Measurements from ENCODE around the gene MSH4.
"Not testable (repeated sequence)": the region's sequence is repeated elsewhere in the genome, so short reads cannot be mapped to it uniquely, and the experiment has no call there.

The MSH4 gene

GRCh38 chr1:75796376-75797272, at the start of gene MSH4:
Gene MSH4 (plus strand): TSS chr1:75796882. CDS start chr1:75796986, 104 bp downstream.
- peaks cover 44% of the 10 kb centered on the region for H3K36me3 Mint-ChIP-seq
- no peak for DNase-seq
- H3K4me3 Mint-ChIP-seq, result no peak within 1 kb of the TSS
- H3K9me3 Mint-ChIP-seq, result no peaks in the 10 kb centered on the region
- H3K27me3 Mint-ChIP-seq, result no peaks in the 10 kb centered on the region
- peaks cover 8% of the 10 kb centered on the region for H3K4me1 Mint-ChIP-seq
- H3K27ac Mint-ChIP-seq, result no peak within 1 kb of the TSS
- CTCF ChIA-PET, result interaction anchor here (0.6 kb wide), 1 partner anchor 27 kb away, joined by 3 read pairs; no protein-coding TSS in a partner anchor

DNA sequence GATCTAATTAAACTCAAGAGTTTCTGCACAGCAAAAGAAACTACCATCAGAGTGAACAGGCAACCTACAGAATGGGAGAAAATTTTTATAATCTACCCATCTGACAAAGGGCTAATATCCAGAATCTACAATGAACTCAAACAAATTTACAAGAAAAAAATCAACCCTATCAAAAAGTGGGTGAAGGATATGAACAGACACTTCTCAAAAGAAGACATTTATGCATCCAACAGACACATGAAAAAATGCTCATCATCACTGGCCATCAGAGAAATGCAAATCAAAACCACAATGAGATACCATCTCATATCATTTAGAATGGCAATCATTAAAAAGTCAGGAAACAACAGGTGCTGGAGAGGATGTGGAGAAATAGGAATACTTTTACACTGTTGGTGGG, 39.5 kb upstream of the MSH4 start:
- H3K27ac Mint-ChIP-seq, CTCF ChIA-PET, H3K4me1 Mint-ChIP-seq, H3K4me3 Mint-ChIP-seq, DNase-seq, H3K27me3 Mint-ChIP-seq: not testable (repeated sequence)
- H3K9me3 Mint-ChIP-seq, result peaks cover 19% of the 10 kb centered on the region
- H3K36me3 Mint-ChIP-seq, result peaks cover 58% of the 10 kb centered on the region

GRCh38 chr1:75758543-75758942, 38.1 kb upstream of the MSH4 start:
- H3K27me3 Mint-ChIP-seq, H3K4me1 Mint-ChIP-seq, H3K4me3 Mint-ChIP-seq, H3K27ac Mint-ChIP-seq, CTCF ChIA-PET, DNase-seq: not testable (repeated sequence)
- peaks cover 19% of the 10 kb centered on the region for H3K9me3 Mint-ChIP-seq
- peaks cover 47% of the 10 kb centered on the region for H3K36me3 Mint-ChIP-seq

DNA sequence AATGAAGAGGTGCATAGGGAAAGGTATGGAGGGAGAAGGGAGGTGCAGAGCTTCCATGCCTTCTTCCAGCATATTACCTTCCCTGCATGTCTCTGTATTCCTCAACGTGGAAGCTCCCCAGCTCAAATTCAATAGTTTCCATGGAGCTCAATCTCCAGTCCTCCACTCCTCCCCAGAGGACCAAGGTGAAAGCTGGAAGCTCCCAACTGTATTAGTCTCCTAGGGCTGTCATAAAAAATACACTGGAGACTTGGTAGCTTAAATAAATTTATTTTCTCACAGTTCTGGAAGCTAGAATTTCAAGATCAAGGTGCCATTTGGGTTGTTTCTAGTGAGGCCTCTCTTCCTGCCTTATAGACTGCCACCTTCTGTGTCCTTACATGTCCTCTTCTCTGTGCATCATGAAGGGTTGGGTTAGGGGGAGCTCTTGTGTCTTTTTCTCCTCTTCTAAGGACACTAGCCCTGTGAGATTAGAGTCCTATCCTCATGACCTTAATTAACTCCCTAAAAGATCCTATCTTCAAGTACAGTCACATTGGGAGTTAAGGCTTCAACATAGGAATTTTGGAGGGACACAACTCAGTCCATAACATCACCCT, 32.5 kb upstream of the MSH4 start:
- CTCF ChIA-PET, result no interaction called here
- no peak for DNase-seq
- peaks cover 5% of the 10 kb centered on the region for H3K36me3 Mint-ChIP-seq
- H3K9me3 Mint-ChIP-seq, result no peaks in the 10 kb centered on the region
- H3K27ac Mint-ChIP-seq, result no peak overlapping the region
- H3K4me1 Mint-ChIP-seq, result no peaks in the 10 kb centered on the region
- H3K4me3 Mint-ChIP-seq, result no peak overlapping the region
- H3K27me3 Mint-ChIP-seq, result no peaks in the 10 kb centered on the region

- Mint-ChIP-seq H3K9me3 (no peaks in the 10 kb centered on the region), H3K27ac (no peak overlapping the region)
These were observed 30.9 kb upstream of the MSH4 start for GRCh38 chr1:75765697-75766355.

DNA sequence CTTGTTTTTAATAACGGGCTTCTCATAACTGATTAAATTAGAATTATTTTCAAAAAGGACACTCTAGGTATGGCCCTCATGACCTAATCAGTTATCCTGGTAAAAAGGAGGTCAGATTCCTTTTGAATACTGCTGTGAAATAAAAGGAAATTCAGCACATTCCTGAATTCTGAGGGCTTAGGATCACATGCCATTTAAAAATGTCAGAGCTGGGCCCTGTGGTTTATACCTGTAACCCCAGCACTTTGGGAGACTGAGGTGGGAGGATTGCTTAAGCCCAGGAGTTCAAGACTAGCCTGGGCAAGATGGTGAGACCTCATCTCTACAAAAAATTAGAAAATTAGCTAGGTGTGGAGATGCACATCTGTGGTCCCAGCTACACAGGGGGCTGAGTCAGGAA, 28.7 kb upstream of the MSH4 start:
- DNase-seq, result no peak
- no peak overlapping the region for H3K27ac Mint-ChIP-seq
- no peaks in the 10 kb centered on the region for H3K4me1 Mint-ChIP-seq
- CTCF ChIA-PET, result no interaction called here
- H3K27me3 Mint-ChIP-seq, result no peaks in the 10 kb centered on the region
- H3K36me3 Mint-ChIP-seq, result no peaks in the 10 kb centered on the region
- no peak overlapping the region for H3K4me3 Mint-ChIP-seq
- H3K9me3 Mint-ChIP-seq, result no peaks in the 10 kb centered on the region

More at GRCh38 chr1:75765697-75766355, 30.9 kb upstream of the MSH4 start:
- Mint-ChIP-seq H3K4me1 (no peaks in the 10 kb centered on the region), H3K36me3 (no peaks in the 10 kb centered on the region), H3K4me3 (no peak overlapping the region), H3K27me3 (no peaks in the 10 kb centered on the region)
- CTCF ChIA-PET, result no interaction called here
- no peak for DNase-seq

- Mint-ChIP-seq H3K4me1 (no peaks in the 10 kb centered on the region), H3K27me3 (no peaks in the 10 kb centered on the region)
These were observed 25.9 kb upstream of the MSH4 start for GRCh38 chr1:75770761-75771160.

DNA sequence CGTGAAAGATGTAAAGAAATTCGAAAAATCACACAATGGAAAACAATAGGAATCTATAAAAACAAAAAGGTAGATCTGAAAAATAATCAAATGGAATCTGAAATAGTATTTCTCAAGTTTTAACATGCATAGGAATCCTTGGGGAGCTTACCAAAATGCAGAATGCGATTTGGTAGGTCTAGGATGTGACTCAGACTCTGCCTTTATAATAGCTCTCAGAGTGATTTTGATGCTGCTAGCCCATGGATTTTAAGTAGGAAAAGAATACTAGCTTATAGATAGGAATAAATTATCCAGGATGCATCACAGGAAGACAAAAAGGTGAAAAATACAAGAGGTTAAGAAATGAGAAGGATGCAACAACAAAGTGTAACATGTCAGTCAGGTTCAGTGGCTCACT, 24.7 kb upstream of the MSH4 start:
- no peaks in the 10 kb centered on the region for H3K36me3 Mint-ChIP-seq
- H3K27me3 Mint-ChIP-seq, result no peaks in the 10 kb centered on the region
- no peaks in the 10 kb centered on the region for H3K4me1 Mint-ChIP-seq
- no peak overlapping the region for H3K27ac Mint-ChIP-seq
- DNase-seq, result no peak
- H3K4me3 Mint-ChIP-seq, result no peak overlapping the region
- CTCF ChIA-PET, result no interaction called here
- no peaks in the 10 kb centered on the region for H3K9me3 Mint-ChIP-seq

More at GRCh38 chr1:75770761-75771160, 25.9 kb upstream of the MSH4 start:
- DNase-seq, result no peak
- CTCF ChIA-PET, result no interaction called here
- no peak overlapping the region for H3K27ac Mint-ChIP-seq
- no peak overlapping the region for H3K4me3 Mint-ChIP-seq
- H3K9me3 Mint-ChIP-seq, result no peaks in the 10 kb centered on the region
- H3K36me3 Mint-ChIP-seq, result no peaks in the 10 kb centered on the region

DNA sequence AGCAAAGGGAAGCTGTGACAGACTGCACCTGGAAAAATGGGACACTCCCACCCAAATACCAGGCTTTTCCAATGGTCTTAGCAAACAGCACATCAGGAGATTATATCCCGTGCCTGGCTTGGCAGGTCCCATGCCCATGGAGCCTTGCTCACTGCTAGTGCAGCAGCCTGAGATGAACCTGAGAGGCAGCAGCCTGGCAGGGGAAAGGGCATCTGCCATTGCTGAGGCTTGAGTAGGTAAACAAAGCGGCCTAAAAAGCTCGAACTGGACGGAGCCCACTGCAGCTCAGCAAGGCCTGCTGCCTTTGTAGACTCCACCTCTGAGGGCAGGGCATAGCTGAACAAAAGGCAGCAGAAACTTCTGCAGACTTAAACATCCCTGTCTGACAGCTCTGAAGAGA, 18.9 kb upstream of the MSH4 start:
- CTCF ChIA-PET, H3K36me3 Mint-ChIP-seq, DNase-seq, H3K27ac Mint-ChIP-seq, H3K9me3 Mint-ChIP-seq, H3K4me3 Mint-ChIP-seq, H3K4me1 Mint-ChIP-seq: not testable (repeated sequence)
- peaks cover 24% of the 10 kb centered on the region for H3K27me3 Mint-ChIP-seq

DNA sequence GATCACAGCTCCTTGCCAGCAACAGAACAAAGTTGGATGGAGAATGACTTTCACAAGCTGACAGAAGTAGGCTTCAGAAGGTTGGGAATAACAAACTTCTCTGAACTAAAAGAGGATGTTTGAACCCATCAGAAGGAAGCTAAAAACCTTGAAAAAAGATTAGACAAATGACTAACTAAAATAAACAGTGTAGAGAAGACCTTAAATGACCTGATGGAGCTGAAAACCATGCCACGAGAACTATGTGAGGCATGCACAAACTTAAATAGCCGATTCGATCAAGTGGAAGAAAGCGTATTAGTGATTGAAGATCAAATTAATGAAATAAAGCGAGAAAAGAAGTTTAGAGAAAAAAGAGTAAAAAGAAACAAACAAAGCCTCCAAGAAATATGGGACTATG, 18.0 kb upstream of the MSH4 start:
- H3K27ac Mint-ChIP-seq, DNase-seq, CTCF ChIA-PET, H3K36me3 Mint-ChIP-seq, H3K4me1 Mint-ChIP-seq, H3K4me3 Mint-ChIP-seq, H3K9me3 Mint-ChIP-seq: not testable (repeated sequence)
- peaks cover 24% of the 10 kb centered on the region for H3K27me3 Mint-ChIP-seq

- DNase-seq, CTCF ChIA-PET, H3K36me3 Mint-ChIP-seq, H3K27ac Mint-ChIP-seq, H3K4me1 Mint-ChIP-seq, H3K4me3 Mint-ChIP-seq, H3K9me3 Mint-ChIP-seq: not testable (repeated sequence)
- peaks cover 24% of the 10 kb centered on the region for H3K27me3 Mint-ChIP-seq
These were observed 16.5 kb upstream of the MSH4 start for GRCh38 chr1:75780183-75780582.

DNA sequence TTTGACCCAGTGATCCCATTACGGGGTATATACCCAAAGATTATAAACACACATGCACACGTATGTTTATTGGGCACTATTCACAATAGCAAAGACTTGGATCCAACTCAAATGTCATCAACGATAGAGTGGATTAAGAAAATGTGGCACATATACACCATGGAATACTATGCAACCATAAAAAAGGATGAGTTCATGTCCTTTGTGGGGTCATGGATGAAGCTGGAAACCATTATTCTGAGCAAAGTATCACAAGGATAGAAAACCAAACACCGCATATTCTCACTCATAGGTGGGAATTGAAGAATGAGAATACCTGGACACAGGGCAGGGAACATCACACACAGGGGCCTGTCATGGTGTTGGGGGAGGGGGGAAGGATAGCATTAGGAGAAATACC, 12.8 kb upstream of the MSH4 start:
- peaks cover 30% of the 10 kb centered on the region for H3K4me1 Mint-ChIP-seq
- H3K36me3 Mint-ChIP-seq, result peaks cover 22% of the 10 kb centered on the region
- peaks cover 11% of the 10 kb centered on the region for H3K27me3 Mint-ChIP-seq
- DNase-seq, H3K9me3 Mint-ChIP-seq, CTCF ChIA-PET, H3K4me3 Mint-ChIP-seq: not testable (repeated sequence)
- H3K27ac Mint-ChIP-seq, result peak overlapping the region; percentile 40

DNA sequence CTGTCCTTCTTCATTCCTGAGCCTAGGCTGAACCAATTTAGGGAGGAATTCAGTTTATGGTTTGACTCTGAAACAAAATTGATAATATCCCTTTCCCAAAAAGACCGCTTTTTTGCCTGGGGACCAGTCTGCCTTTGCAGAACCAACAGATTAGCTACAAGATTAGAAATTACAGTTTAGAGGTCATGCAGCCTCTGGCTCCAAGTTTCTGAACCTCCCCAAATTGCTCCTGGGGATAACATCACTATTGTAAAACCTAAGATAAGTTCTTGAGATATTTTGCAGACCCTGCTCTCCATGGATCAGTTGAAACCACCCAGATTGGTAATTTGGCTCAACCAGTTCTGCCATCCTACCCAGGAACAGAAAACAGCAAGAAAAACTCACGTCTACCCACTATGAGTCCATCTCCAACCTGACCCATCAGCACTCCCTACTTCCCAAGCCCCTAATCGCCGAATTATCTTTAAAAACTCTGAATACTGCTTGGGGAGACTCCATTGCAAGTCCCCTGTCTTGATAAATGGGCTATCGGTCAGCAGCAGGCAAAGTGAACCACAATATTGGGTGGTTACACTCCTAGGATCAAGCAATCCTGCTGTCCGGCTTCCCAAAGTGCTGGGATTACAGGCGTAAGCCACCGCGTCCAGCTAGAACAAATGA, 11.2 kb upstream of the MSH4 start:
- peak overlapping the region; percentile 94 for H3K27ac Mint-ChIP-seq
- CTCF ChIA-PET, result no interaction called here
- no peak for DNase-seq
- H3K9me3 Mint-ChIP-seq, result peaks cover 2% of the 10 kb centered on the region
- peaks cover 6% of the 10 kb centered on the region for H3K27me3 Mint-ChIP-seq
- peak overlapping the region; percentile 91 for H3K4me3 Mint-ChIP-seq
- peaks cover 46% of the 10 kb centered on the region for H3K4me1 Mint-ChIP-seq
- peaks cover 35% of the 10 kb centered on the region for H3K36me3 Mint-ChIP-seq

Data from activated naive CD4-positive, alpha-beta T cell treated with anti-CD3 and anti-CD28 coated beads, Interleukin-2, amount 10 ng/mL, durations not matched to agents 7 days and 5 days (primary cell).